Keratinocyte (primary cell): ENCODE measurements around the gene TELO2.
"Not testable (repeated sequence)": the region's sequence is repeated elsewhere in the genome, so short reads cannot be mapped to it uniquely, and the experiment has no call there.

Experiments used
- EZH2 ChIP-seq: IDR thresholded peaks from one replicate; pipeline ENCODE4 v1.6.1; 2012; ENCODE audit warnings: inconsistent platforms, mild to moderate bottlenecking, low read length, moderate library complexity
- TF ChIP-seq, protein P1 (sequence below), 3 experiments: IDR thresholded peaks in 1 of 3; conservative IDR thresholded peaks in 1 of 3; optimal IDR thresholded peaks in 1 of 3; 2 replicates in 2 of 3; 3 replicates in 1 of 3; pipeline versions ENCODE3 to v1.5.1; 2011; ENCODE audit warnings: low read length in 3 of 3, mild to moderate bottlenecking in 3 of 3, moderate library complexity in 2 of 3, control low read depth in 1 of 3, inconsistent platforms in 1 of 3; ENCODE audit not compliant: insufficient read depth in 2 of 3; ENCODE audit errors: extremely low read depth in 1 of 3

DNA sequence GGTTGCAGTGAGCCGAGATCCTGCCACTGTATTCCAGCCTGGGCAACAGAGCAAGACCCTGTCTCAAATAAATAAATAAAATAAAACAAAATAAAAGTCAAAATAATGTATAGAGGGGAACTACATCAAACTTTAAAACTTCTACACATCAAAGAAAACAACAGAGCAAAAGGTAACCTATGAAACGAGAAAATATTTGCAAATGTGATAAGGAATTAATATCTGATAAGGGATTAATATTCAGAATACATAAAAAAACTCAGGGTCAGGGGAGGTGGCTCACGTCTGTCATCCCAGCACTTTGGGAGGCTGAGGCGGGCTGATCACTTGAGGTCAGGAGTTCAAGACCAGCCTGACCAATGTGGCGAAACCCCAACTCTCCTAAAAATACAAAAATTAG is 24.0 kb upstream of the TELO2 start:
- not testable (repeated sequence) for TF ChIP-seq EZH2
- TF ChIP-seq, protein P1, sequence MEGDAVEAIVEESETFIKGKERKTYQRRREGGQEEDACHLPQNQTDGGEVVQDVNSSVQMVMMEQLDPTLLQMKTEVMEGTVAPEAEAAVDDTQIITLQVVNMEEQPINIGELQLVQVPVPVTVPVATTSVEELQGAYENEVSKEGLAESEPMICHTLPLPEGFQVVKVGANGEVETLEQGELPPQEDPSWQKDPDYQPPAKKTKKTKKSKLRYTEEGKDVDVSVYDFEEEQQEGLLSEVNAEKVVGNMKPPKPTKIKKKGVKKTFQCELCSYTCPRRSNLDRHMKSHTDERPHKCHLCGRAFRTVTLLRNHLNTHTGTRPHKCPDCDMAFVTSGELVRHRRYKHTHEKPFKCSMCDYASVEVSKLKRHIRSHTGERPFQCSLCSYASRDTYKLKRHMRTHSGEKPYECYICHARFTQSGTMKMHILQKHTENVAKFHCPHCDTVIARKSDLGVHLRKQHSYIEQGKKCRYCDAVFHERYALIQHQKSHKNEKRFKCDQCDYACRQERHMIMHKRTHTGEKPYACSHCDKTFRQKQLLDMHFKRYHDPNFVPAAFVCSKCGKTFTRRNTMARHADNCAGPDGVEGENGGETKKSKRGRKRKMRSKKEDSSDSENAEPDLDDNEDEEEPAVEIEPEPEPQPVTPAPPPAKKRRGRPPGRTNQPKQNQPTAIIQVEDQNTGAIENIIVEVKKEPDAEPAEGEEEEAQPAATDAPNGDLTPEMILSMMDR (optimal IDR thresholded peaks at IDR 0.05 in 1 of 3, IDR thresholded peaks at IDR 0.05 in 1 of 3, conservative IDR thresholded peaks at IDR 0.05 in 1 of 3; ENCODE audit: extremely low read depth in 1 of 3, insufficient read depth in 2 of 3, low read length in 3 of 3): not testable (repeated sequence)
